Stimulated activated CD4-positive, alpha-beta T cell treated with anti-CD3 and anti-CD28 coated beads, Interleukin-2, amount 100 ng/mL, for 4 hours (primary cell): ENCODE measurements around the gene MRPL23.
A peak's percentile ranks its signal among the peaks of the same experiment; 100 is the strongest.

Experiments used
- DNase-seq: peaks from one replicate; pipeline ENCODE4 v3.0.0-alpha.2; 2020; ENCODE audit warnings: low read depth

The MRPL23 gene

DNA sequence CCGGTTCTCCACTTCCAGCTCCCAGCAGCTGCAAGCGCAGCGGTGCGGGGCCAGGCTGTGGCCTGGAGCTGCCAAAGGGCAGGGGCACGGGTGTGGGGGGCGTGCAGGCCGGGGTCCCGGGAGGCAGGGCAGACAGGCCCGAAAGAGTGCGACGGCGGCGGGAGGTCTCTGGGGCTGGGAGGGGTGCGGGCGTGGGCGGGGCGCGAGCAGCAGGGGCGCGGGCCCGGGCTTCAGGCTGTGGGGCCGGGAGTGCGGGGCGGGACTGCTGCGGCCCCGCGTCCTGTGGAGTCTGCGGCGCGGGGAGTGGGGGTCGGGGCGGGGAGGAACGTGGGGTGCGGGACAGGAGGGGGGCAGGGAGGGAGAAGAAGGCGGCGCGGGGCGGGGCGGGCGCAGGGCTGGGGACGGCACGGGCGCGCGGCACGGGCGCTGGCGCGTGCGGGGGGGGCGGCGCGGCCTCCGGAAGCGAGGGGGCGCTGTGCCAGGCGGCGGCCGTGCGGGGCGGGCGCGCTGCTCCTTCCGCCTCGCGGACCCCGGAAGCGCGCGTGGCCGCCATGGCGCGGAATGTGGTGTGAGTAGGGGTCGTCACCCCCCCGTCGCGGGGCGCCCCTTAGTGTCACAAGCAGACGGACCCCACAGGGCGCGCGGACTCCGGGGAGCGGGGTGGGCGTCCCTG, at the start of gene MRPL23:
MRPL23 (plus strand) TSS at position 521 of the 673 bp plus-strand sequence; CDS start at position 552, 31 bp downstream.
- peak; percentile 20 for DNase-seq

- no peak for DNase-seq
Observed at GRCh38 chr11:1899090-1899489, 48.0 kb upstream of the MRPL23 start.

GRCh38 chr11:1899686-1900085, 47.4 kb upstream of the MRPL23 start:
- no peak for DNase-seq

DNA sequence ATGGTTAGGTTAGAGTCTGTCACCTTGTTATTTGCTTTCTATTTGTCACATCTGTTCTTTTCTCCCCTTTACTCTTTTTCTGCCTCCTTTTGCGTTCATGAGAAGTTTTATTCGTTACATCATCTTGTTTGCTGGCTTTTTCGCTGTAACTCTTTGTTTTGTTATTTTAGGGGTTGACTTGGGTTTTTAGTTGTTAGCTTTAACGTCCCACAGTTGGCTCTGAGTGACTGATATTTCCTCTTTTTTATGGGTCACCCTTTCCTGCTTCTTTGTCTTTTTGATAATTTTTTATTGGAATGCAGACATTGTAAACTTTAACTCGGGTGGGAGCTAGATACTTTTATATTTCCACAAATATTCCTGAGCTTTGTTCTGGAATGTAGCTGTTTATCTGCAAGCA, 41.0 kb upstream of the MRPL23 start:
- DNase-seq: no peak

DNA sequence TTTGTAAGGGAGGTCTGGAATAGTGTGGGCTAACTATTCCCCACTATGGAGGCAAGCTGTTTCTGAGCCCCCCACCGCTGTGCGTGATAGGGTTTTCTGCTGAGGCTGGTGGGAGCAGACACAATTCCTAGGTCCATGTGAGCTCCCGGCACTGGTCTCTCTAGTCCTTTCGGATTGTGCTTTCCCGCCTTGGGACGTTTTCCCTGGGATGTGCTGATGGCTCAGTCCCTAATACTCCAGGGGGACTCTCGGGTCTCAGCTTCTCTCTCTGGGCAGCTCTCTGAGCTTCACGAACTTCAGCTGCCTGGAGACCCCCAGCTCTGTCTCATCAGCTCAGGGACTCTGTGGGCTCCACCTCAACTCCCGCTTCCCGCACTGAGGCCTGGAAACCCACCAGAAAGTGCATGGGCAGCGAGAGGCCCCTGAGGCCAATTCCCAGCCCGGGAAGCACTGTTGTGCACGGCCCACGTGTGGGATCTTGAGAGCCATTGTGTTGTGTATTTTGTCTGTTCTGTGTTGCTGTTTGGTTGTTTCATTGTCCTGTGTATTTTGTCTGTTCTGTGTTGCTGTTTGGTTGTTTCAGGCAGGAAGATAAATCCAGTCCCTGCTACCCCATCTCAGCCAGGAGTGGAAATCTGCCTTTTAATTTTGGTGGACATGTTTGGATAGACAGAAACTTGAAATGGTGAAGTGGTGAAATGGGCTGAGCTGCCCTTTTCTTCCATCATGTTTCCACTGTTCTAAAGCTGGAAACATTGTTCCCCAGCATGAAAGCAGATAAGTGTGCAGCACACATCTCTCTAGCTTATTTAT, 40.3 kb upstream of the MRPL23 start:
- DNase-seq: no peak

DNA sequence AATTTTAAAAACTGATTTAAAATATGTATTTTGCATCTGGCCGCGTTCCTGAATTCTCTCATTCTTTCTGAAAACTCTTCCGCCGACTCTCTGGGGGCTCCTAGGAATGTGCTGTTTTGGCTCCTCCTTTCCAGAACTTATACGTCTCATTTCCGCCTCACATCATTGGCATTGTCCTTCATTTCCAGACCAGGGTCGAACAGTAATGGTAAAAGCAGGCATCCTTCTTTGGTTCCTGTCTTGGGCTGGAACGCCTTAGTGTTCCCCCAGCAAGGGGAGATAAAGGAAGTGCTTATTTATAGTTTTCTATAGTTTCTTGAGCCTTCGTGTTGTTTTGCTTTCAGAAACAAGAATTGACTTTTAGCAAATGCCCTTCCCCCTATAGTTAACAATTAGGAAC, 38.5 kb upstream of the MRPL23 start:
- no peak for DNase-seq

DNA sequence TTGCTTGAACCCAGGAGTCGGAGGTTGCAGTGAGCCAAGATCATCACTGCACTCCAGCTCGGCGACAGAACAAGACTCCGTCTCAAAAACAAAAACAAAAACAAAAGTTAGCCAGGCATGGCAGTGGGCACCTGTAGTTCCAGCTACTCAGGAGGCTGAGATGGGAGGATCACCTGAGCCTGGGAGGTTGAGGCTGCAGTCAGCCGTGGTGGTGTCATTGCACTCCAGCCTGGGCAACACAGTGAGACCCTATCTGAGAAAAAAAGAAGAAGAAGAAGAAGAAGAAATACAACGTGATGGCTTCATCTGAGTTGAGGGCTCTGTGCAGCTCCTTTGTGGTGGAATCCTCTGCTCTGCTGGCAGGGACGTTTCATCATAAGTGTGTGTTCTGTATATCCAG, 37.6 kb upstream of the MRPL23 start:
- no peak for DNase-seq

DNA sequence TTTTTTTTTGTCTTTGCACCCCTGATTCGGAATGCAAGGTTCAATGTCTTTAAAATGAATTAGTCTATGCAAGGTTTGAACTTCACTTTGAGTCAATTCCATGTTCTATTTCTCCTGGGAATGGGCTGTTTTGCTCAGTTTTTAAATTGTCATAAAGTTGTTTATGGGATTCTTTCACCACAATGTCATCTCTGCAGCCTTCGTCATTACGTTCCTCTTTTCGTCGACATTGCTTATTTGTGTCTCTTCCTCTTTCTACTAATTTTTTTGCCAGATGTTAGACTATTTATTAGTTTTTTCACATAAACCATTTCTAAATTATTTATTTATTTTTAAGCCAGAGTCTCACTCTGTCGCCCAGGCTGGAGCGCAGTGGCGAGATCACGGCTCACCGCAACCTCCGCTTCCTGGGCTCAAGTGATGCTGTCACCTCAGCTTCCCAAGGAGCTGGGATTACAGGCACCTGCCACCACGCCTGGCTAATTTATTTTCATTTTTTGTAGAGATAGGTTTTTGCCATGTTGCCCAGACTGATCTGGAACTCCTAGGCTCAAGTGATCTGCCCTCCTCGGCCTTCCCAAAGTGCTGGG, 34.7 kb upstream of the MRPL23 start:
- DNase-seq: no peak

DNA sequence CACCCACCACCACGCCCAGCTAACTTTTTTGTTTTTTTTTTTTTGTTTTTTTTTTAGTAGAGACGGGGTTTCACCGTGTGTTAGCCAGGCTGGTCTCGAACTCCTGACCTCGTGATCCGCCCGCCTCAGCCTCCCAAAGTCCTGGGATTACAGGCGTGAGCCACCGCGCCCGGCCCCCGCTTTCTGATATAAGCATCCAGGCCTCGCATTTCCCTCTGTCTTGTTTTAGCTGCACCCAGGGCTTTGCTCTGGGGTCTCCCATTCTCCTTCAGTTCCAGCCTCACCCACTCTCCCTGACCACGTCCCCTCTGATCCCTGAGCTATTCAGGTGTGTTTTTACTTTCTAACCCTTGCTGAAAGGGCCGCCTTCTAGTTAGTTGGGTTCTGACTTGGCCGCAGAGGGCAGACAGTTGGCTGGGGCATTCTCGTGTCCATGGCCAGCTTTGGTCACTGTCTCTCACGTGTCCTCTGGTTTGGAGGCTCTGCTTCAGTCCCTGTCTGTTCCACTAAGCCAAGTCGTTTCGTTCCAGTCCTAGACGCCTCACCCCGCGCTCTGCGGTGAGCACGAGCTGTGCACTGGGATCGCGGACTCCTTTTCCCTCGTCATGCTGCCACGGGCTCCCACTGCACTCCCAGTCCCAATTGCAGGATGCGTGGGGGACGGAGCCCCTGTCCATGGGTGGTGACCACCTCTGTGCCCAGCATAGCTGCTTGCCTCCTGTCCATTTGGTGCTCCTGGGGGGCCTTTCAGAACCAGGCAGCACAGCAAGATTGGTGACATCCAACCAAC, 33.7 kb upstream of the MRPL23 start:
- no peak for DNase-seq

- no peak for DNase-seq
Observed at GRCh38 chr11:1915795-1916131, 31.4 kb upstream of the MRPL23 start.

DNA sequence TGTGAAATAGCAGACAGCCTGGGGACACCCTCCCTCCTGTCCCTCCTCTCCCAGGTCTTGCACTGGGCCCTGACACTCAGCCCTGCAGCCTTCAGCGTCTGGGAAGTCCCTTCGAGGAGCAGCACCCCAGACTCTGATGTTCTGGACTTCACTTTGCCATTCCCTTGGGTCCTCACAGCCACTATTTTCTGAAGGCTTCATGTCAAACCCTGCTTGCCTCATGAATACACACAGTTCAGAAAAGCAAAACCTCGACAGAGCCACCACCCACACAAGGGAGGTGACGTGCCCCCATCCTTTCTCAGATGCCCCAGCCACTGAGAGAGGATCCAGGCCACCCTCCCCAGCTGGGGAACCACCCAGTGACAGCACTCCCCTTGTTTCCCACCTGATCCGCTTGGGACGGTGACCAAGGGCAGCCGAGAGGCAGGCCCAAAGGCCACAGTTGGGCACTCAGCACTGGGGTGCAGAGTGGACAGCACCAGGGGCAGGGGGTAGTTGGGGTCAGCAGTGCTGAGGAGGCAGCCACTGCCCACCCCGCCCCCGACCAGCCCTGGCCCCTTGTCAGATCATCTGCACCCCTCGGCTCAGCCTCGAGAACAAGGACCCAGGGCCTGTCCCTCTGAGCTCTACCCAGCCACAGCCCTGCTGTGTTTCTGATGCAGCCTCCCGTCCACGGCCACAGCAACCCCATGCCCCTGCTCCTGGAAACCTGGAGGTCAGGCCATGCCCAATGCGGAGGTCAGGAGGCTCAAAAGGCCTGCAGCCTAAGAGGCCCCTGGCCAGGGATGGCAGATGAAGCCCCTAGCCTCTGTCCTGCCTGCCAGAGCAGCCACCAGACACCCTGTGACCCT, 30.8 kb upstream of the MRPL23 start:
- DNase-seq: no peak

DNA sequence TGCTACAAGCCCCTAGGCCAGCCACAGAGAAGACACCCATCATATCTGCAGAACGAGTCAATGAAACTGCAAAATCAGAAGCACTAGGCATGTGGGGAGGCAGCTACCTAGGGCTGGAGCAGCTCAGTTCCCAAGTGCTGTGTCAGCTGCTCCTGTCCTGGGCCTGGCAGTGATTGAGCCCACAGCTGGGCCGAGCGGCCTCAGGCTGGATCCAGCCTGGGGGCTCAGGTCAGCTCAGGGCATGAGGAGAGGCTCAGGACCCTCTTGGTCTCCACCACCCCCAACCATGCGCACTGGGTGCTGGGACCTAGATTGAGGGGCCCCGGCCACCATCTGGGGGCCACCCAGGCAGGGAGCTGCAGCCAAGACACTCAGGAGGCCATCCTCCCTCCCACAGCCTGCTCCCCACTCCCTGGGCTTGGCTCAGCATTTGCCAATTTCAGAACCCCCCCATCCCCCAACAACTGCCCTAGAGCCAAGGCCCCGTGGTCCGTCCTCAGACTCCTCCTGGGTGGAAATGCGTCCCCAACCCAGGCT, 30.1 kb upstream of the MRPL23 start:
- DNase-seq: no peak

GRCh38 chr11:1917523-1918435, 29.4 kb upstream of the MRPL23 start:
- no peak for DNase-seq

GRCh38 chr11:1918436-1919315, 28.5 kb upstream of the MRPL23 start:
- no peak for DNase-seq

- no peak for DNase-seq
Observed at GRCh38 chr11:1919391-1920127, 27.6 kb upstream of the MRPL23 start, which contains the start of gene TNNT3. TNNT3 (plus strand) TSS chr11:1919703; CDS start chr11:1922875, 3,172 bp downstream.

DNA sequence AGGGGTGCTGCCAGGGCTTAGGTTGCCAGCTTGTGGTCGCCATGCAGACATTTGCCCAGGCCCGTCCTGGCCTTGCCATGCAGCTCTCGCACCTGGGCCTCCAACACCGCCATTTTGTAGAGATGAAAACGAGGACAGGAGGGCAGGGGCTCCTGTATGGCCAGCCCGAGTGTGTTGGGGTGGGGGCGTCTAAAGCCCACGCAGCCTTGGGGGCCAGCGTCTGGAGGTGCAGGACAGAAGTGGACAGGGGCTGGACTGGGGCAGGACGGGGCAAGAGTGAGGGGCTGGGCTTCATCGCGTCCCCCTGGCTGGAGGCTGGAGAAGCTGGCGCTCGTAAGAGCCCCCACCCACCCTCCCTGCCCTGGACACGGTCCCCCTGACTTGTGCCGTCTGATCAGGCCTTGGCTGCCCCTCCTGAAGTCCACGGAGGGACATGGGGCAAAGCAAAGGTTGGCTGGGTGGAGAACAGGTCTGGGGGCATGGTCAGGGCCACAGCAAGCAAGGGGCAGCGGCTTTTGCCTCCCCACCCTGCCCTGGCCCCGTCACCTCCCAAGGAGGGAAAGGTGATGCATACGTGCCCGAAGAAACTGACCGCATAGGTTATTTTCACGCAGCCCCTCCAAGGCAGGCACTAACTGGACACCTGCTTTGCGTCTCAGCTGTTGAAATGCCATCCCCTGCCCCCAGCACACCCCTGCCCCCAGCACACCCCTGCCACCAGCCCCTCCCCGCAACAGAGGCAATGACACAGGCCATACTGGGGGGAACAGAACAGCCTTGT, 26.8 kb upstream of the MRPL23 start:
- DNase-seq: no peak

DNA sequence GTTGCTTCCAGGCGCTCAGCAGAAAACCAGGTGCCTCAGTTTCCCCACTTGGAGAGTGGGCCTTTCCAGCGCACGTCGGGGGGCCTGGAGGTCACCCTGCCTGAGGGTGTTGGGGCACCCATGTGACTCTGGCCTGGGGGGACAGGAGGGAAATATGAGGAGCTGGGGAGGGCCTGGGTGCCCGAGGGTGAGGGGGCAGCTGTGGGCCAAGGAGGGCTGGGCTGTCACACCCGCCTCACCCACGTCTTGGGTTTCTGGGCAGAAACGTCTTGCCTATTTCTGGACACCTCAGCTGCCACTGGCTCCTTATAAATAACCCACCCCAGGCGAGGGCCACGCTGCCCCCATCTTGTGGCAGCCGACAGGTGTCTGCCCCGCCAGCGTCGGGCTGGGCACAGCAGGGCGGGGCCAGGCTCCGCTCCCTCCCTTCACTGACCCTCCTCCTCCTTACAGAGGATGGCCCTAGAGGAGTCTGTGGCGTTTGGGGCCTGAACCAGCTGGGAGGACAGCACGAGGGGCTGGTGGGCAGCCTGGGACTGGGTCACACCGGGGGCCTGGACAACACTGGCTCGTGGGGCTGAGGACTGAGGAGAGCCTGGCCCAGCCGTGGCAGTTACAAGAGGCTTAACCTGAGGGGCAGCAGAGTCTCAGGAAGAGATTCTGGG, 26.1 kb upstream of the MRPL23 start:
- DNase-seq: no peak
